HG02678 (cell line): ENCODE measurements around the gene CFHR3.
"Not testable (repeated sequence)": the region's sequence is repeated elsewhere in the genome, so short reads cannot be mapped to it uniquely, and the experiment has no call there.

Experiments used
- ATAC-seq: cut with Tn5 transposase; IDR thresholded peaks from one replicate; pipeline ENCODE4 v1.9.1; 2021; ENCODE audit warnings: mild to moderate bottlenecking, moderate library complexity; ENCODE audit not compliant: unreplicated experiment

The CFHR3 gene

DNA sequence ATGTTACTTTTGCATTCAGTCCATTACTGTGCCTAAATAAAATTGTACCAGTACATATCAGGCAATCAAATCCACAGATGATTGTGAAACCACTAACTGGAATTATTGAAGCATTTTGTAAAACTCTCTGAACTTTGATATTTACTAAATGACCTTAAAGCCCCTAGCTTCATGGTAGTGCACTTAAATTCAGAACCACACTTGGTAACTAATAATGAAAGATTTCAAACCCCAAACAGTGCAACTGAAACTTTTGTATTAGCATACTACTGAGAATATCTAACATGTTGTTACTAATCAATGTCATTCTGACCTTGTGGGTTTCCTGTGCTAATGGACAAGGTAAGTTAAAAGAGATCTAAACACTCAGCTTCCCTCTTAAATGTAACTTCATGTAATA, at the start of gene CFHR3:
Gene CFHR3, plus strand, starts transcription at position 238 of the 400 bp plus-strand sequence. Its CDS starts 47 bp downstream, at position 285.
- no peak for ATAC-seq

DNA sequence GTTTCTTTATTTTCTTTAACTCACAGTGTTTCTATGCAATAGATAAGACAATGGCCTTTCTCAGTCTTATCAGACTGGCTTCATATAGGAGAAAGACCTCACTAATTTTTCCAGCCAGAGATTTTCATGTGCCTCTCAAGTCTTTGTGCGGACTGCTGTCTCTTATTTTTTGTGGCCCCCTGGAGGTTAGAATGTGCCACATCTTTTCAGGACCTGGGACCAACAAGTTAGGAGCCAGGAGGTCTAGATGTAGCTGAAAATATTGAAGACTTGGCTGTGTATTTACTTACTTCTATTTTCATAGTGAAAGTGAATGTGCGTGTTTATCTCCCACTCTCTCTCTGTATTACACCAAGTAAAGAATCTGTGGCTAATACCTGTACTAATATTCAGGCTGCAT, 42.1 kb upstream of the CFHR3 start:
- ATAC-seq, result no peak

DNA sequence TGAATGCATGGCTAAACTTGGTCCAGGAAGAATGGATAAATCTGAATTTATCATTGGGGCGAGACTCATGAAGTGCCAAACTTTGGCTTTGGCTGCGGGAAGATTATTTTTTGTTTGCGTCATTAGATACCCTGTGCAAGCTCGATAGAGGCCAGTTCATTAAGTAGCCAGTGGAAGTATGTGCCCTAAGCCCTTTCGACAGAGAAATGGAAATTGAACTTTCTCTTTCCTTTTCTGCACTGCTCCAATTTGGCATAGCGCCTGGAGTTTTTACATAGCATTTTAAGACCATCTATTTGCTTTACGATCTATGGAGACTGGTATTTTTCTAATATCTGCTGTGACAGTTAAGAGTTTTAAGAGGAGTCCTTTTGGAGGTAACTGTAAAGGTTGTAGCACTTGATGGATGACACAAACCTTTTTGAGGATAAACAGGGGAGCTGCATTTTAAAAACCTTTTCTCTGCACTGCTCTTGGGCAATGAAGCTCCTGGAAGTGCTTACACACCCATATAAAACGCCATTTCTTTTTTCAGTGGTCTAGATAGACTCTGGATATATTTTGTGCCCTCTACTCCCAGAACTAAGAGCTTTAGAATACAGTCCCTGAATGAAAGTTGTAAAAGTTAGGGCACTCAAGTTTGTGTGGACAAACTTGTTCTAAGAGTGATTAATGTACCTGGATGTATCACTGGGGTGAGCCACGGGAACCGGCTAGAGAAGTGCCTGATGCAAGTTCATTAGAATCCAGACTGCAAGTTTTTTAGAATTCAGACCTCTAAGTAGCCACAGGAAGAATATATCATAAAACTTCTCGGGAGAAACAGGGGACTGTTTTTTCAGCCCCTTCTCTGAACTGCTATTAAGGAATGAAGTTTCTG, 41.3 kb upstream of the CFHR3 start:
- no peak for ATAC-seq

DNA sequence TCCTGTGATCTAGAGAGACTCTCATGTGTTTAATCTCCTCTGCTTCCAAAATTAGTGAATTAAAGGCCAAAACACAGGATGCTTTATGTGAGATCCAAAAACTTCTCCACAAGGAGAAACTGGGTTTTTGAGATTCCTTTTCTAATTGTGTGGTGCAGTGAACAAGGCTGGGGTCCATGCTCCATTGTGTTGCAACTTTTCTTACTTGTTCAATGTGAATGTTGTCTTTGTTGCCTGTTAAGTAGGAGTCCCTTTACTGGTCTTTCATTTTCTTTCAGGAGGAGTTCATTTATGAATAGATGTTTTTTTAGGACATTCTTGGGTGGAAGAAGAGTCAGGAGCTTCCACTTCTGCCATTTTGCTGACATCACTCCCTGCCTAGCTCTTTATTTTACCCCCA, 40.6 kb upstream of the CFHR3 start:
- ATAC-seq, result no peak

DNA sequence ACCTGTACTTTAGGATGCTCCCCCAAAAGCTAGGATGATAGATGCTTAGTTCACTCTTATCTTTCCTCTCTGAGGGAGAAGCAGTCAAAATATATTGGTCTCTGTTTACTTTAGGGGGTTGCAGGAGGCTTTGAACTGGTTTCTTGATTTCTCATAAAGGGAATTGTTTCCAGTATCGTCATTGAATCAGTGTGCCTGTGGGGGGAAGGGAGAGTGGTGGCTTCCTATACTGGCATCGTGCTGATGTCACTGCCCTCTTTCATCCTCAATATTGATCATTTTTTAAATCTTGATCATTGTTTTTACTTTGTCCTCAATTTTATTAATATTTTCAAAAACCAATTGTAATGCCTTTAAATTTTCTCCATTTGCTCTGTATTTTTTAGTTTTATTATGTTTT, 40.2 kb upstream of the CFHR3 start:
- ATAC-seq, result no peak

DNA sequence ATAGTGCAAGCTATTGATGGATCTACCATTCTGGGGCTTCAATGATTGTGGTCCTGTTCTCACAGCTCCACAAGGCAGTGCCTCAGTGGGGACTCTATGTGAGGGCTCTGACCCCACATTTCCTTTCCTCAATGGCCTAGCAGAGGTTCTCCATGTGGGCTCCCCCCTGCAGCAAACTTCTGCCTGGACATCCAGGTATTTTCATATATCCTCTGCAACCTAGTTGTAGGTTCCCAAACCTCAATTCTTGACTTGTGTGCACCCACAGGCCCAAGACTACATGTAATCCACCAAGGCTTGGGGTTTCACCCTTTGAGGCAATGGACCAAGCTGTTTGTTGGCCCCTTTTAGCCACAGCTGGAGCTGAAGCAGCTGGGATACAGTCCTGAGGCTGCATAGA, 35.9 kb upstream of the CFHR3 start:
- ATAC-seq, result no peak

DNA sequence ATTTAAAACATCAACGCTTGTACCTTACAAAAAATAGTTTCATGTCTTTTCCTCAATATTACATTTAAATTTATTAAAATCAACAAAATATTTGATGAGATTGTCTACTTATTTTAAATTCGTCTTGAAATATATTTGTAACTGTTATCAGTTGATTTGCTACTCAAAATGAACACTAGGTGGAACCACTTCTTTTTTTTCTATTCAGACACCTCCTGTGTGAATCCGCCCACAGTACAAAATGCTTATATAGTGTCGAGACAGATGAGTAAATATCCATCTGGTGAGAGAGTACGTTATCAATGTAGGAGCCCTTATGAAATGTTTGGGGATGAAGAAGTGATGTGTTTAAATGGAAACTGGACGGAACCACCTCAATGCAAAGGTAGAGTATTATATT, 31.4 kb upstream of the CFHR3 start:
- not testable (repeated sequence) for ATAC-seq

DNA sequence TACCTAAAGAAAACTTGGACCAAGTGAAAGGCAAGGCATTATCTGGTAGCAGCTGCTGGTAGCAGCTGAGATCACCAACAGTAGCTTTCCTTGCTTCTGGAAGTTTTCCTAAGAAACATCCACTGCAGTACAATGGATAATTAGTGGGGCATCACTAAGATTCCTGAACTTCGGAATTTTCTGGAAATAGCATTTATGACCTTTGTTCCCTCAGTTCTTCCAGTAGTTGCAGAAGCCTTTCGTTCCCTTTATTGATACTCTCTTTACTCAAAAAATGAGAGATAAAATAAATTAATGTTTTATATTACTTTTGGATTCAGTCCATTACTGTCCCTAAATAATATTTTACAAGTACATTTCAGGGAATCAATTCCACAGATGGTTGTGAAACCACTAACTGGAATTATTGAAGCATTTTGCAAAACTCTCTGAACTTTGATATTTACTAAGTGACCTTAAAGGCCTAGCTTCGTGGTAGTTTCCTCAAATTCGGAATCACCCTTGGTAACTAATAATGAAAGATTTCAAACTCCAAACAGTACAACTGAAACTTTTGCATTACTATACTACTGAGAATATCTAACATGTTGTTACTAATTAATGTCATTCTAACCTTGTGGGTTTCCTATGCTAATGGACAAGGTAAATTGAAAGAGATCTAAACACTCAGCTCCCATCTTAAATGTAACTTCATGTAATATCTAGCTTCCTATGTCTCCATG, 9.5 kb upstream of the CFHR3 start:
- ATAC-seq, result not testable (repeated sequence)

DNA sequence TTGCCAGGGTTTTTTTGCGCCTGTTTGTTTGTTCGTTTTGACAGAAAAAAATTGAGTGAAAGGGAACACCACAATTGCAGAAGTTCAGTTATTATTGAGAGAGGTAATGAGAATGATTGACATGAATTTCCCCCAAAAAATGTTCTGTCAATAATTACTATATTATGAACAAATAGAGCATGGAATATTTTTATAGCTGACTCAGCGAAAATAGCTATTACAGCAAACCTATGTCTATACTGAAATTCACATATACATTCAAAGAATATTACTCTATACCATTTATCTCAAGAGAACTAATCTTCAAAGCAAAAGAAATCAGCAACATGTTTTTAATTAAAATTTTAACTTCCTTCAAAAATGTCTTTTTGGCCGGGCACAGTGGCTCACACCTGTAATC, 4.8 kb upstream of the CFHR3 start:
- ATAC-seq, result not testable (repeated sequence)

DNA sequence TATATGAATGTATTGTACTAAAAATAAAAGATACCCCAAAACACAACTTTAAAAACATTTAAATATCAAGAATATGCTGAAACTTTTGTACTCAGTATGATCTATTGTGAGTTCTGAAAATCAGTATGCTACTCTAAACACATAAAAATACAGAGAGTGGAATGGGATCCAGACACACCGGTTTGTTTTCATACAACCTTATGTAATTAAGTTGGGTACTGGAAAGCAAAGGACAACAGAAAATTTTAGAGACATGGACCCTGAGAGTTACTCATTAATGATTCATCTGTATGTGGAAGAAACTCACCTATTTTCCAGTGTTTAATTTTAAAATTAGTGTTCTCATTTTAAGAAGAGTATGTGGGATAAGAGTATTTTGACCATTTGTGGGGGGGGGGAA, 927 bp upstream of the CFHR3 start:
- no peak for ATAC-seq

DNA sequence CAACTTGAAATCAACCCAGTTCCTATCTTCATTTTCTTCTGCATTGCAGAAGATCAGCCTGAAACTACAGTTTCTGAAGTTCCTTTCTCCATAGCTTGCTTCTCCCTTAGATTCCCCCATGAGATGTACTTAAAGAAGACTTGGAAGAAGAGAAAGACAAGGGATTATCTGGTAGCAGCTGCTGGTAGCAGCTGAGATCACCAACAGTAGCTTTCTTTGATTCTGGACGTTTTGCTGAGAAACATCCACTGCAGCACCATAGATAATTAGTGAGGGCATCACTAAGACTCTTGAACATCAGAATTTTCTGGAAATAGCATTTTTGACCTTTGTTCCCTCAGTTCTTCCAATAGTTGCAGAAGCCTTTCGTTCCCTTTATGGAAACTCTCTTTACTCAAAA, 465 bp upstream of the CFHR3 start:
- no peak for ATAC-seq

DNA sequence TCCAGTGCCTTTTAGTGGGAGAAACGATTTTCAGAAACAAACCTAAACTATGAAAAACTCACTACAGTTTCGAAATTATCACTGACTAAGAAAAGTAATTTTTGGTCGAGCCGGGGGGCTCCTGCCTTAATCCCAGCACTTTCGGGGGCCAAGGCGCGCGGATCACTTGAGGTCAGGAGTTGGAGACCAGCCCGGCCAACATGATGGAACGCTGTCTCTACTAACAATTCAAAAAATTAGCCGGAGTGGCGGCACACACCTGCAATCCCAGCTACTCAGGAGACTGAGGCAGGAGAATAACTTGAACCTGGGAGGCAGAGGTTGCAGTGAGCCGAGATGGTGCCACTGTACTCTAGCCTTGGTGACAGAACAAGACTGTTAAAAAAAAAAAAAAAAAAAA, 3.0 kb downstream of the CFHR3 start:
- no peak for ATAC-seq

DNA sequence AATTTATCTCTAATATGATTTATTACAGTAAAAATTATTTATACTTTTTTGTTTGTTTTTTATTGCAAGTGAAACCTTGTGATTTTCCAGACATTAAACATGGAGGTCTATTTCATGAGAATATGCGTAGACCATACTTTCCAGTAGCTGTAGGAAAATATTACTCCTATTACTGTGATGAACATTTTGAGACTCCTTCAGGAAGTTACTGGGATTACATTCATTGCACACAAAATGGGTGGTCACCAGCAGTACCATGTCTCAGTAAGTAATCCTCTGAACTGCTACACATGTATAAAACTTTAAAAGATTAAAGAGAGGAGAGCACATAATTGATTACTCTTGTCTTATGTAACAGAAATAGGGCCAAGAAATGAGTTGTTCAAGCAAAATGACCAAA, 4.5 kb downstream of the CFHR3 start:
- ATAC-seq, result no peak

DNA sequence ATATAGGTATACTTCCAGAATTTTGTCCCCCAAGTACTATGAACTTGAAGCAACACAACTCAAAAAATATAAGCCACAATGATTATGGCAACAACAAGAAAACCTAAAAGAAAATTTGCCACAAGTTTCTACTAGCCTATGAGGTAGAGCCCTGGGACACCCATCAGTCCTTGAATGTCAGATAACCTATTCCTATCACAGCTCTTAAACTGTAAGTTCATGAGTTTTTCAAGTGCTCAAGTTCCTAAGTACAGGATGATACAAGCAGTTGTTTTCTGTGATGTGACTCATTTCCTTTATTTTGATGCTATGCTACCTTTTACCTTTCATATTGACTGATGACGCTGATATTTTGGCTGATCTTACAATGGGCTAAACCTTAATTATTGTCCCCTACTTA, 16.6 kb downstream of the CFHR3 start:
- ATAC-seq, result not testable (repeated sequence)

DNA sequence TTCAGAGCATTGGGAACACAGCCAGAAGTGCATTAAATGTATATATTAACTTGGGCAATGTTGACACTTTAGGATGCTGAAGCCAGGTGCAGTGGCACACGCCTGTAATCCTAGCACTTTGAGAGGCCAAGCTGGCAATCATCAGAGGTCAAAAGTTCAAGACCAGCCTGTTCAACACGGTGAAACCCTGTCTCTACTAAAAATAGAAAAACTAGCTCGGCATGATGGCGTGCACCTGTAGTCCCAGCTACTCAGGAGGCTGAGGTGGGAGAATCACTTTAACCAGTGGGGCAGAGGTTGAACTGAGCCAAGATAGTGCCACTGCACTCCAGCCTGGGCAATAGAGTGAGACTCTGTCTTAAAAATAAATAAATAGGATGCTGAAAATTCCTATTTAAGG, 19.5 kb downstream of the CFHR3 start:
- not testable (repeated sequence) for ATAC-seq

DNA sequence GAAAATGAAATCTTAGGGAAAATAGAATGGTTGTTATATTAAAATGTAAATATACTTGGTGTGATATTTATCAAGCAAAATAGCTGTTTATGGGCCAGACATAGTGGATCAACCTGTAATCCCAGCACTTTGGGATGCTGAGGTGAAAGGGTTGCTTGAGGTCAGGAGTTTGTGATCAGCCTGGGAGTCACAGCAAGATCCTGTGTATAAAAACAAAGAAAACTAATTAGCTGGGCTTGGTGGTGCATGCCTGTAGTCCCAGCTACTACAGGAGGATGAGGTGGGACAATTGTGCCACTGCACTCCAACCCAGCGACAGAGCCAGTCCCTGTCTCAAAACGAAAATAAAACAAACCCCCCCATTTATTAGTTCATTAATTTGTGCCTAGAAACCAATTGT, 23.3 kb downstream of the CFHR3 start:
- no peak for ATAC-seq

DNA sequence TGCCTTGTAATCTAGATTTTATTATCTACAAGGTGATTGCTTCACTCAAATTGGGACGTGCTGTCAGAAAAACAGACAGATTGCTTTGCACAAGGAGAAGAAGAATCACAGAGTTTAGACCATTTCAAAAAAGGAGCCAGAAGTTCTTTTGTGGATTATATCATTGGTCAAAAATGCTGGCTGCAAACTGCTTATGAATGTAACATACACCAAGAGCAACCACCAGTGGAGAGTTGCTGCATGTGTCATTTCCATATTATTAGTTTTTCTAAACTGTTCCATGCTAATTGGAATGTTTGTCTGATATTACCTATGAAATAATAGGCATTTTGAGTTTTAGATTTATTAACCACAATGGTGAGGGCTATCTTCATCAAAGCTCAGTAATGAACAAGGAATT, 27.3 kb downstream of the CFHR3 start:
- not testable (repeated sequence) for ATAC-seq

DNA sequence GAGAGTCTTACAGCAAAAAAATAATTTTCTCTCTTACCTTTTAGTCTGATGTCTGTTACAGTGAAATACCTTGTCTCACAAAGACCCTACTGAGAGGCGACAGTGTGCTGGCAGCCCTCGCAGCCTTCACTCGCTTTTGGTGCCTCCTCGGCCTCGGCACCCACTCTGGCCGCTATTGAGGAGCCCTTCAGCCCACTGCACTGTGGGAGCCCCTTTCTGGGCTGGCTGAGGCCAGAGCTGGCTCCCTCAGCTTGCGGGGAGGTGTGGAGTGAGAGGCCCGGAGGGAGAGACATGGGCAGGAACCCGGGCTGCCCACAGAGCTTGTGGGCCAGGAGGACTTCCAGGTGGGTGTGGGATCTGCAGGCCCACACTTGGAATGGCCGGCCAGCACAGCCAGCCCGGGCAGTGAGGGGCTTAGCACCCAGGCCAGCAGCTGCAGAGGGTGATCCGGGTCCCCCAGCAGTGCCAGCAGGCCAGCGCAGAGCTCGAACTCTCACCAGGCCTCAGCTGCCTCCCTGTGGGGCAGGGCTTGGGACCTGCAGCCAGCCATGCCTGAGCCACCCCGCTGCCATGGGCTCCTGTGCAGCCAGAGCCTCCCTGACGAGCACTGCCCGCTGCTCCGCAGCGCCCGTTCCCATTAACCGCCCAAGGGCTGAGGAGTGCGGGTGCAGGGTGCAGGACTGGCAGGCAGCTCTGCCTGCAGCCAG, 34.0 kb downstream of the CFHR3 start:
- ATAC-seq, result no peak

DNA sequence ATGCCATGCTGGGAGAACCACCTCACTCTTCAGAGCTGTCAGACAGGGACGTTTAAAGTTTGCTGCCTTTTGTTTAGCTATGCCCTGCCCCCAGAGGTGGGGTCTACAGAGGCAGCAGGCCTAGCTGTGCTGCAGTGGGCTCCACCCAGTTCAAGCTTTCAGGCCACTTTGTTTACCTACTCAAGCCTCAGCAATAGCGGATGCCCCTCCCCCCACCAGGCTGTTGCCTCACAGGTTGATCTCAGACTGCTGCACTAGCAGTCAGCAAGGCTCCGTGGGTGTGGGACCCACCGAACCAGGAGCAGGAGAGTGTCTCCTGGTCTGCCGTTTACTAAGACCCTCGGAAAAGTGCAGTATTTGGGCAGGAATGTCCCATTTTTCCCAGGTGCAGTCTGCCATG, 42.8 kb downstream of the CFHR3 start:
- not testable (repeated sequence) for ATAC-seq

DNA sequence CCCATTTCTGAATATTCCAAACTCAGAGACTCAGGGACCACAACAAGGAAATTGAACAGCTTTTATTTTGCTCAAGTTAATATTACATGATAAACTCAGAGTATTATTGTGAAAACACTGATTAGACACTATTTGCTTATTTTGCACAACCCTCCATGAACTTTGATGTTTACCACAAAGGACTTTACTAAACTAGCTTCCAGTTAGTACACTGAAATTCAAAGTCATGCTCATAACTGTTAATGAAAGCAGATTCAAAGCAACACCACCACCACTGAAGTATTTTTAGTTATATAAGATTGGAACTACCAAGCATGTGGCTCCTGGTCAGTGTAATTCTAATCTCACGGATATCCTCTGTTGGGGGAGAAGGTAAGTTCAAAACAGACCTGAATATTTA, 44.9 kb downstream of the CFHR3 start, which contains the start of gene CFHR1:
Gene CFHR1, plus strand, starts transcription at position 201 of the 400 bp plus-strand sequence. Its CDS starts 114 bp downstream, at position 315.
- not testable (repeated sequence) for ATAC-seq

DNA sequence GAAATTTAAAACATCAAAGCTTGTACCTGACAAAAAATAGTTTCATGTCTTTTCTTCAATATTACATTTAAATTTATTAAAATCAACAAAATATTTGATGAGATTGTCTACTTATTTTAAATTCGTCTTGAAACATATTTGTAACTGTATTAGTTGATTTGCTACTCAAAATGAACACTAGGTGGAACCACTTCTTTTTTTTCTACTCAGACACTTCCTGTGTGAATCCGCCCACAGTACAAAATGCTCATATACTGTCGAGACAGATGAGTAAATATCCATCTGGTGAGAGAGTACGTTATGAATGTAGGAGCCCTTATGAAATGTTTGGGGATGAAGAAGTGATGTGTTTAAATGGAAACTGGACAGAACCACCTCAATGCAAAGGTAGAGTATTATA, 53.2 kb downstream of the CFHR3 start:
- ATAC-seq, result not testable (repeated sequence)
